T-helper 2 cell treated with Interferon-gamma antibody and Interleukin-4, amounts not matched to agents 5 μg/mL and 100 μg/mL, for 36 hours (primary cell): Measurements from ENCODE around the gene ADARB2.

Experiments
- DNase-seq: peaks from one replicate; pipeline ENCODE4 v3.0.0; 2021; ENCODE audit warnings: low spot score
- H3K27ac Mint-ChIP-seq: one replicate; pipeline ENCODE4 v1.8.0; 2021; ENCODE audit warnings: mild to moderate bottlenecking, mixed read lengths
- H3K27me3 Mint-ChIP-seq: one replicate; pipeline ENCODE4 v1.8.0; 2021; ENCODE audit warnings: low read depth, mixed read lengths
- H3K36me3 Mint-ChIP-seq: one replicate; pipeline ENCODE4 v1.8.0; 2021; ENCODE audit warnings: low read depth, mixed read lengths
- H3K4me1 Mint-ChIP-seq: one replicate; pipeline ENCODE4 v1.8.0; 2021; ENCODE audit warnings: low read depth, mixed read lengths
- H3K4me3 Mint-ChIP-seq: one replicate; pipeline ENCODE4 v1.8.0; 2022; ENCODE audit warnings: mild to moderate bottlenecking, moderate library complexity, mixed read lengths
- H3K9me3 Mint-ChIP-seq: one replicate; pipeline ENCODE4 v1.8.0; 2021; ENCODE audit warnings: mixed read lengths

Gene ADARB2

GRCh38 chr10:1310271-1310789 is 427.0 kb downstream of the ADARB2 start:
- Mint-ChIP-seq H3K4me3 (no peak overlapping the region), H3K9me3 (no peaks in the 10 kb centered on the region), H3K27ac (no peak overlapping the region), H3K27me3 (no peaks in the 10 kb centered on the region), H3K36me3 (no peaks in the 10 kb centered on the region), H3K4me1 (no peaks in the 10 kb centered on the region)
- no peak for DNase-seq

DNA sequence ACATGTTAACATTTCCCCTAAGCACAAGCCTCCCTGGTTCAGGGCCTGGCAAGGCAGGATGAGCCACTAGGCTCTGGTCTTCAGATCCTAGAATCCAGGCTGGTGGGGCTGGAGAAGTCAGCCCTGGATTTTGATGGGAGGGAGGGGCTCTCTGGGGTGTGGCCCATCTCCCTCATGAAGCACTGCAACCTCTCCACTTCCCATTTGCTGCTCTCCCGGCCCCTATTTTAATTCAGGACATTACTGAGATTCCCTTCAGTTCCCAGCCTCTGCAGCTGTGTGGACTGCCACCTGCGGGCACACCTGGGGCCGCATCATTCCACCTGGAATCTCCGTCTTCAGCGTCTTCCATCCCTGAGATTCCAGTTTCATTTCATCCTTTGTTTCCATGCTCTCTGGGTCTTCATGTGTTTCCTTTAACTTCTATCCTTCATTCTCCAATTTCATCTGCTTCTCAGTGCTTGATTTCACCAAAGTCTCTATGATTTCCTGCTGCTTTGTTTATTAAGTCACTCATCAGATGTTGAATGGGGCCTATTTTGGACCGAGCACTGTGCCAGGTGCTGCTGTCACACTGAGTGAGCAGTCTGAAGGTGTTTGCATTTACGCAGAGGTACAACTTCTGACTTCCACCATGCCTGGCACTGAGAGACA is 427.6 kb downstream of the ADARB2 start:
- H3K9me3 Mint-ChIP-seq: no peaks in the 10 kb centered on the region
- no peaks in the 10 kb centered on the region for H3K4me1 Mint-ChIP-seq
- H3K4me3 Mint-ChIP-seq: no peak overlapping the region
- no peak for DNase-seq
- no peak overlapping the region for H3K27ac Mint-ChIP-seq
- no peaks in the 10 kb centered on the region for H3K36me3 Mint-ChIP-seq
- no peaks in the 10 kb centered on the region for H3K27me3 Mint-ChIP-seq

- H3K4me3 Mint-ChIP-seq: no peak overlapping the region
- no peaks in the 10 kb centered on the region for H3K9me3 Mint-ChIP-seq
- DNase-seq: no peak
- no peak overlapping the region for H3K27ac Mint-ChIP-seq
- H3K27me3 Mint-ChIP-seq: no peaks in the 10 kb centered on the region
- no peaks in the 10 kb centered on the region for H3K4me1 Mint-ChIP-seq
- no peaks in the 10 kb centered on the region for H3K36me3 Mint-ChIP-seq
Measured at GRCh38 chr10:1308962-1309616, 428.2 kb downstream of the ADARB2 start.

DNA sequence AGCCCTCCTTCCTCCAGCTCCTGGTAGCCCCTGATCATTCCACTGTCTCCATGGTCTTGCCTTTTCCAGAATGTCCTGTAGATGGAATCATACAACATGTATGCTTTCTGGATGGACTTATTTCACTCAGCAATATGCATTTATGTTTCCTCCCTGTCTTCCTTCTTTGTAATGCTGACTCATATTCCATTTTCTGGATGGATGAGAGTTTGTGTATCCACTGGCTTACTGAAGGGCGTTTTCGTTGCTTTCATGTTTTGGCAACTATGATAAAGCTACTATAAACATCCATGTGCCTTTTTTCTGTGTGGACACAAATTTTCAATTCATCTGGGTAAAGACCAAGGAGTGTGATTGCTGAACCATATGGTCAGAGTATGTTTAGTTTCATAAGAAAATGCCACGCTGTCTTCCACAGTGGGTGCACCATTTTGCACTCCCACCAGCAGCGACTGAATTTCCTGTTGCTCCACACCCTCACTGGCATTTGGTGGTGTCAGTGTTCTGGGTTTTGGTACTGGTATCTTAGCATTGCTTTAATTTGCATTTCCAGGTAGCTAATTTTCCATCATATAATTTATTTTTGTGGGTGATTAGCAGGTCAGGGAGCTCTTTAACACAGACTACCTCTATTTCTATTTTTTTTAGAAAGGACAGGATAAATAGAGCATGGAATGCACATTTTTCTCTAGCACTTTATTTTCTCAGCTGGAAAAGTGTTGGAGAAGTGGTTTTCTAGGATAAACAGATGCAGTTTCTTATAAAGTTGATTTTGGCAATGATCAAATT is 429.0 kb downstream of the ADARB2 start:
- no peaks in the 10 kb centered on the region for H3K36me3 Mint-ChIP-seq
- H3K4me3 Mint-ChIP-seq: no peak overlapping the region
- no peak for DNase-seq
- H3K27me3 Mint-ChIP-seq: no peaks in the 10 kb centered on the region
- H3K9me3 Mint-ChIP-seq: no peaks in the 10 kb centered on the region
- H3K27ac Mint-ChIP-seq: no peak overlapping the region
- no peaks in the 10 kb centered on the region for H3K4me1 Mint-ChIP-seq

DNA sequence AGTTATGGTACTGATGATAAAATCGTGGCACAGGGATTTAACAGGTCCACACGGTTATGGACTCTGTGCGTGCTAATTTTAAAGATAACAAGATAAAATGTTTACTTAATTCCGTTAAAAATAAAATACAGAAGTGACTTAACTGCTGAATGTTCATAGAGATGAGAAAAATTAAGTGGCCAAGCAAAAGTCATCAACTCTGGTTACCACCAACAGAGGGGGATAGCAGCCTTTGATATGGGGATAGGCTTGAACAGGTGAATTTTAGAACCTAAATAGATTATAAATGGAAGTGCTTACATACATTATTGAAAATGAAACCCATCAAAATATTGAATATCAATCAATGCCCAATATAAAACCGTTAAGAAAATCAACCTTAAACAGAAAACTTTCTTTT is 436.2 kb downstream of the ADARB2 start:
- H3K27ac Mint-ChIP-seq: no peak overlapping the region
- H3K27me3 Mint-ChIP-seq: no peaks in the 10 kb centered on the region
- DNase-seq: no peak
- no peaks in the 10 kb centered on the region for H3K9me3 Mint-ChIP-seq
- H3K36me3 Mint-ChIP-seq: no peaks in the 10 kb centered on the region
- peaks cover 2% of the 10 kb centered on the region for H3K4me1 Mint-ChIP-seq
- H3K4me3 Mint-ChIP-seq: no peak overlapping the region

GRCh38 chr10:1300218-1300617 is 437.1 kb downstream of the ADARB2 start:
- H3K27ac Mint-ChIP-seq: no peak overlapping the region
- H3K27me3 Mint-ChIP-seq: no peaks in the 10 kb centered on the region

GRCh38 chr10:1299041-1299726 is 438.1 kb downstream of the ADARB2 start:
- Mint-ChIP-seq H3K36me3 (no peaks in the 10 kb centered on the region), H3K27ac (no peak overlapping the region), H3K9me3 (no peaks in the 10 kb centered on the region), H3K4me1 (peaks cover 2% of the 10 kb centered on the region), H3K4me3 (no peak overlapping the region), H3K27me3 (no peaks in the 10 kb centered on the region)
- DNase-seq: no peak

More at GRCh38 chr10:1300218-1300617, 437.1 kb downstream of the ADARB2 start:
- no peak for DNase-seq
- H3K36me3 Mint-ChIP-seq: no peaks in the 10 kb centered on the region
- H3K9me3 Mint-ChIP-seq: no peaks in the 10 kb centered on the region
- H3K4me1 Mint-ChIP-seq: peaks cover 2% of the 10 kb centered on the region
- H3K4me3 Mint-ChIP-seq: no peak overlapping the region

GRCh38 chr10:1297566-1298301 is 439.6 kb downstream of the ADARB2 start:
- Mint-ChIP-seq H3K4me1 (peaks cover 4% of the 10 kb centered on the region), H3K9me3 (no peaks in the 10 kb centered on the region), H3K27me3 (peaks cover 7% of the 10 kb centered on the region), H3K36me3 (no peaks in the 10 kb centered on the region), H3K4me3 (no peak overlapping the region), H3K27ac (no peak overlapping the region)
- DNase-seq: no peak

DNA sequence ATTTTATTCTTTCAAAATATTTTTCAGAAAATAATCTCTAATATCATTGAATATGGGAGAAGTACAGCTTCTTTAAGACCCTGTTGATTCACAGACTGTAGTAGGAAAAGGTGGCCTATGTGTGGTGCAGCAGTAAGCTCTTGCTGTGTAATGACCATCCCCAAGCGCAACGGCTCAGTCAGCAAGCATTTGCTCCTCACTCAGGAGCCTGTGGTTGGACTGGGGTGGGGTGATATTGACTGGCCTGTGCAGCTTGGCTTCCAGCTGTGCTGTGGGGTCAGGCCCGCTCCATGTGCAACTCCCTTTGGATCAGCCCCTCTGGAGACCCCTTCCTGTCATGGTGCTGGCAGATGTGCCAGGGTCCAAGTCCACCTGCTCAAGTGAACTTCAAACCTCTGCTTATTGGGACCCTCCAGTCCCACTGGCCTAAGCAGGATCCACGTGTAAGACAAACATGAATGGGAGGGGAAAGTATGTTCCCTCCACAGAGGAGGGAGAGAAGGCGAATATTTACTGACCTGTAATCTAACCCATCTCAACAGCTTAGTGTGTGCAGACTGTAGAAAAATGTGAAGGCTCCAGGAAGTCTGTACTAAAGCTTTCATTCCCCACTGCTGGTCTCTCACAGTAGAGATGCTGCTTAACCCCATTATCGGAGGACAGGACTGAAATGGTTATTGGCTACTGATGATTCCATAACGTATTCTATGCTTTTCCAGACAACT is 441.4 kb downstream of the ADARB2 start:
- Mint-ChIP-seq H3K4me1 (peaks cover 4% of the 10 kb centered on the region), H3K36me3 (no peaks in the 10 kb centered on the region), H3K27ac (no peak overlapping the region), H3K27me3 (peaks cover 10% of the 10 kb centered on the region), H3K4me3 (no peak overlapping the region), H3K9me3 (no peaks in the 10 kb centered on the region)
- DNase-seq: no peak

DNA sequence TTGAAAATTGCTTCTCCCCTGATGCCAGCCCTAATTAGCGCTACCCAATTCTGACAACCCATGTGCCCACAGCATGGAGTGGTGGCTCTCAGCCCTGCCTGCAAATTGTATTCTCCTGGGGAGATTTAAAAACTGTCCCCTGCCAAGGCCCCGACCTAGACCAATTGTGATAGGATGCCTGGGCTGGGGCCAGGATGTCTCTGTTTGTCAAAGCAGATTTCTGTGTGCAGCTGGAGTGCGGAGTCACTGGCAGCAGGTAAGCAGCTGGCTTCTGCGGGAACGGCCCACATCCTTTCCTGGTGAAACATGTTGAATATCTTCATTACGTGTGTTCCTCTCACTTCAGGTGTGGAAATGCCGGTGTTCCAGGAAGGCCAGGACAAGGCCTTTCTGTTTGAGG is 442.6 kb downstream of the ADARB2 start:
- Mint-ChIP-seq H3K4me3 (no peak overlapping the region), H3K36me3 (no peaks in the 10 kb centered on the region), H3K4me1 (peaks cover 4% of the 10 kb centered on the region), H3K27ac (no peak overlapping the region), H3K27me3 (peaks cover 10% of the 10 kb centered on the region), H3K9me3 (no peaks in the 10 kb centered on the region)
- no peak for DNase-seq

DNA sequence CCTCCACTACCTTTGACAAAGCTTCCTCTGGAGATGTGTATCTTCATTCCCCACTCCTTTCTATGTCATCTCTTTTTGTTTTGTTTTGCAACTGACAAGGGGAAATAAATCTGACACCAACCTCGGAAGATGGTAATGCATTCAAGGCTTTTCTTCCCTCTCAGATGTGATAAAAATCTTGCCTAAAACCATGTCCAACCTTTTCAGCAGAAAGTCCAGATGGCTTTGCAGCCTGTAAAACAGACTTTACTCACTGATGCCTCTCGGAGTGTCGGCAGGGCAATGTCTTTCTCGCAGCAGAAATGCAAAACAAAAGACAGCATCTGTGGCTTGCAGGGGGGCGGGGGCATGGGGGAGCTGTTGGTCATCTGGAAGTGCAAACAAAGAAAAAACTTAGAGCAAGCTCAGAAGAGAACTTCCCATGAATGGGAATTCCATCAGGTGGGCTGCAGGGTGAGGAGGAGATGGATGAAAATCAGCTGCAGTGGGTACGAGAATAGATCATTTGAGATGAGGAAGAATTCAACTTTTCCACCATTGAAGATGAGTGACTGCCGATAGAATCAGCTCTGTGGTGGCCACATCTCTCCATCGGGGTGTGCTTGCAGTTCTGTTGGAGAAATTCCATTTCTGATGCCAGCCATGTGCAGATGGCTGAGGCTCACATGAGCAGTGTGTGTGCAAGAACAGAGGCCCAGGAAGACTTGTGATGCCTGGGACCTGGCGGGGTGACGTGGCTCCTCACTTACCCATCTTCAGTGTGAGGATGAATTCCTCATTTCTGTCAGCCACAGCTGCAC is 443.5 kb downstream of the ADARB2 start:
- H3K9me3 Mint-ChIP-seq: no peaks in the 10 kb centered on the region
- no peak overlapping the region for H3K27ac Mint-ChIP-seq
- H3K4me1 Mint-ChIP-seq: peaks cover 2% of the 10 kb centered on the region
- no peaks in the 10 kb centered on the region for H3K36me3 Mint-ChIP-seq
- H3K4me3 Mint-ChIP-seq: no peak overlapping the region
- DNase-seq: no peak
- peaks cover 10% of the 10 kb centered on the region for H3K27me3 Mint-ChIP-seq

DNA sequence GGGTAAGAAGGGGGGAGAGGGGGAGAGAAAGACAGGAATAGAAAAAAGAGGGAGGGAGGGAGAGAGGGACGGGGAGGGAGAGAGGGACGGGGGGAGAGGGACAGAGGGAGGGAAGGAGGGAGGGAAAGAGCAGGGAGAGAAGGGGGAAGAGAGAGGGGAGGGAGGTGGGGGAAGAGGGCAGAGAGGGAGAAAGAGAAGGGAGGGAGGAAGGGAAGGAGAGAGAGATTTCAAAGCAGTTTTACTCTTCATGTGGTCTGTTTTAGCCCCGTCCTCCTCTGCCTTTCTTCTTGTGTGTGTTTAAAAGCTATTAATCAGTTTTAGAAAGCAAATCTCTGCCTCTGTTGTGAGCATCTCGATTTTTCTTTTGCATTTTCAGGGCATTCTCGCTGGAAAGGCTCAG is 444.2 kb downstream of the ADARB2 start:
- Mint-ChIP-seq H3K27me3 (peaks cover 10% of the 10 kb centered on the region), H3K4me3 (no peak overlapping the region), H3K9me3 (no peaks in the 10 kb centered on the region), H3K27ac (no peak overlapping the region), H3K36me3 (no peaks in the 10 kb centered on the region), H3K4me1 (peaks cover 2% of the 10 kb centered on the region)
- DNase-seq: no peak
